ENCODE measurements around the gene PHGDH. TPM values are rescaled to one million over a fixed set of nuclear protein-coding genes. Genes with fewer than 3 reads are reported as not detected.

PHGDH gene
- total RNA-seq, 1 donor = 184 TPM

- Histone ChIP-seq H2AFZ (ENCODE audit: low read length) (no peak overlapping the region), H3K4me2 (ENCODE audit: insufficient read depth, low read length) (no peak overlapping the region), H3K36me3 (ENCODE audit: insufficient read depth, low read length) (no peaks in the 10 kb centered on the region), H3K27me3 (ENCODE audit: insufficient read depth, low read length) (no peaks in the 10 kb centered on the region), H3K27ac (ENCODE audit: low read depth, low read length) (no peak overlapping the region), H3K4me1 (ENCODE audit: insufficient read depth, low read length) (peaks cover 6% of the 10 kb centered on the region), H4K20me1 (ENCODE audit: insufficient read depth, low read length) (no peaks in the 10 kb centered on the region), H3K79me2 (ENCODE audit: insufficient read depth, low read length) (no peaks in the 10 kb centered on the region), H3K4me3 (ENCODE audit: insufficient read depth, low read length) (no peak overlapping the region), H3K9me3 (ENCODE audit: low read depth, low read length) (no peaks in the 10 kb centered on the region)
- DNase-seq (ENCODE audit: insufficient read length, low spot score, missing footprints) = no peak
- no peak for TF ChIP-seq CTCF (IDR thresholded peaks at IDR 0.05; ENCODE audit: extremely low read depth, low read depth, low read length)
These were observed 30.9 kb downstream of the PHGDH start for GRCh38 chr1:119742677-119743076.

- no peak for DNase-seq (ENCODE audit: insufficient read length, low spot score, missing footprints)
- H3K27ac ChIP-seq (ENCODE audit: low read depth, low read length) = no peak overlapping the region
These were observed 31.6 kb downstream of the PHGDH start for GRCh38 chr1:119743308-119743707.

GRCh38 chr1:119743776-119744597, 32.3 kb downstream of the PHGDH start:
- H3K27me3 ChIP-seq (ENCODE audit: insufficient read depth, low read length) = no peaks in the 10 kb centered on the region
- no peak overlapping the region for H3K4me2 ChIP-seq (ENCODE audit: insufficient read depth, low read length)
- H3K4me1 ChIP-seq (ENCODE audit: insufficient read depth, low read length) = peaks cover 6% of the 10 kb centered on the region
- peak; percentile 91 for TF ChIP-seq CTCF (IDR thresholded peaks at IDR 0.05; ENCODE audit: extremely low read depth, low read depth, low read length)
- H4K20me1 ChIP-seq (ENCODE audit: insufficient read depth, low read length) = no peaks in the 10 kb centered on the region
- H2AFZ ChIP-seq (ENCODE audit: low read length) = no peak overlapping the region
- no peak overlapping the region for H3K4me3 ChIP-seq (ENCODE audit: insufficient read depth, low read length)
- H3K36me3 ChIP-seq (ENCODE audit: insufficient read depth, low read length) = no peaks in the 10 kb centered on the region
- peak; percentile 94 for DNase-seq (ENCODE audit: insufficient read length, low spot score, missing footprints)
- H3K79me2 ChIP-seq (ENCODE audit: insufficient read depth, low read length) = no peaks in the 10 kb centered on the region
- no peaks in the 10 kb centered on the region for H3K9me3 ChIP-seq (ENCODE audit: low read depth, low read length)
- no peak overlapping the region for H3K27ac ChIP-seq (ENCODE audit: low read depth, low read length)

More at GRCh38 chr1:119743308-119743707, 31.6 kb downstream of the PHGDH start:
- no peaks in the 10 kb centered on the region for H3K9me3 ChIP-seq (ENCODE audit: low read depth, low read length)
- no peaks in the 10 kb centered on the region for H4K20me1 ChIP-seq (ENCODE audit: insufficient read depth, low read length)
- H3K79me2 ChIP-seq (ENCODE audit: insufficient read depth, low read length) = no peaks in the 10 kb centered on the region
- no peaks in the 10 kb centered on the region for H3K36me3 ChIP-seq (ENCODE audit: insufficient read depth, low read length)
- no peak for TF ChIP-seq CTCF (IDR thresholded peaks at IDR 0.05; ENCODE audit: extremely low read depth, low read depth, low read length)
- no peak overlapping the region for H3K4me2 ChIP-seq (ENCODE audit: insufficient read depth, low read length)
- H3K27me3 ChIP-seq (ENCODE audit: insufficient read depth, low read length) = no peaks in the 10 kb centered on the region
- no peak overlapping the region for H3K4me3 ChIP-seq (ENCODE audit: insufficient read depth, low read length)
- no peak overlapping the region for H2AFZ ChIP-seq (ENCODE audit: low read length)
- H3K4me1 ChIP-seq (ENCODE audit: insufficient read depth, low read length) = peaks cover 6% of the 10 kb centered on the region

GRCh38 chr1:119744598-119744942, 32.8 kb downstream of the PHGDH start:
- Histone ChIP-seq H3K27me3 (ENCODE audit: insufficient read depth, low read length) (no peaks in the 10 kb centered on the region), H3K9me3 (ENCODE audit: low read depth, low read length) (no peaks in the 10 kb centered on the region), H3K4me2 (ENCODE audit: insufficient read depth, low read length) (no peak overlapping the region), H3K4me3 (ENCODE audit: insufficient read depth, low read length) (no peak overlapping the region), H3K79me2 (ENCODE audit: insufficient read depth, low read length) (no peaks in the 10 kb centered on the region), H2AFZ (ENCODE audit: low read length) (no peak overlapping the region), H4K20me1 (ENCODE audit: insufficient read depth, low read length) (no peaks in the 10 kb centered on the region), H3K27ac (ENCODE audit: low read depth, low read length) (no peak overlapping the region), H3K36me3 (ENCODE audit: insufficient read depth, low read length) (no peaks in the 10 kb centered on the region), H3K4me1 (ENCODE audit: insufficient read depth, low read length) (peaks cover 6% of the 10 kb centered on the region)
- no peak for TF ChIP-seq CTCF (IDR thresholded peaks at IDR 0.05; ENCODE audit: extremely low read depth, low read depth, low read length)
- DNase-seq (ENCODE audit: insufficient read length, low spot score, missing footprints) = no peak

Measured in osteoblast (primary cell).